ENCODE results near the gene KAT2B. TPM values are rescaled to one million over a fixed set of nuclear protein-coding genes. Genes with fewer than 3 reads are reported as not detected.

The KAT2B gene
- total and polyA plus RNA-seq, 12 donors = 11.4 to 104 (median 85.2) TPM

- TF ChIP-seq CTCF (IDR thresholded peaks at IDR 0.05) = no peak
- Histone ChIP-seq H3K9me3 (no peaks in the 10 kb centered on the region), H3K4me1 (peaks cover 0 to 30% (median 4%) of the 10 kb centered on the region in 9 donors), H3K36me3 (peaks cover 0 to 76% (median 5%) of the 10 kb centered on the region in 9 donors), H3K4me3 (no peak overlapping the region), H3K27ac (peak overlapping the region in 7 of 10 donors; percentile 29 to 77 (median 64)), H3K27me3 (no peaks in the 10 kb centered on the region)
- peak in 6 of 8 donors; percentile 15 to 59 (median 40) for ATAC-seq
- DNase-seq = no peak
- intact Hi-C loops (cut with DNase I) = loop anchor here in 2 of 10 donors (5.0 kb wide), 1 partner anchor 41 kb away; no protein-coding TSS in a partner anchor
- WGBS, 2 donors = 38 to 45% methylated on average over 2 of the region's 2 CpGs
Observed at GRCh38 chr3:20141316-20141715, 101.1 kb downstream of the KAT2B start.

- DNase-seq (peak; percentile 37 to 79), ATAC-seq (peak; percentile 94 to 98 (median 97))
- peak in 1 of 9 donors; percentile 9 for TF ChIP-seq CTCF (IDR thresholded peaks at IDR 0.05)
- intact Hi-C loops (cut with DNase I) = loop anchor here in 2 of 10 donors (5.0 kb wide), 1 partner anchor 40 kb away; no protein-coding TSS in a partner anchor
- Histone ChIP-seq H3K4me1 (peaks cover 0 to 28% (median 4%) of the 10 kb centered on the region in 9 donors), H3K36me3 (peaks cover 0 to 75% (median 4%) of the 10 kb centered on the region in 9 donors), H3K27me3 (no peaks in the 10 kb centered on the region), H3K27ac (peak overlapping the region in 7 of 10 donors; percentile 29 to 77 (median 64)), H3K4me3 (no peak overlapping the region), H3K9me3 (no peaks in the 10 kb centered on the region)
- 13 to 20% methylated on average over 7 of the region's 7 CpGs for WGBS, 2 donors
Observed at GRCh38 chr3:20141851-20142250, 101.6 kb downstream of the KAT2B start.

GRCh38 chr3:20142517-20142916 lies 102.3 kb downstream of the KAT2B start:
- Histone ChIP-seq H3K36me3 (peaks cover 0 to 74% (median 0%) of the 10 kb centered on the region in 9 donors), H3K9me3 (no peaks in the 10 kb centered on the region), H3K27me3 (no peaks in the 10 kb centered on the region), H3K4me3 (no peak overlapping the region), H3K27ac (peak overlapping the region in 7 of 10 donors; percentile 29 to 77 (median 64)), H3K4me1 (peaks cover 0 to 22% (median 4%) of the 10 kb centered on the region in 9 donors)
- WGBS, 2 donors = 98 to 99% methylated on average over 4 of the region's 4 CpGs
- no peak for ATAC-seq
- no peak for TF ChIP-seq CTCF (IDR thresholded peaks at IDR 0.05)
- DNase-seq = no peak
- intact Hi-C loops (cut with DNase I) = loop anchor here in 2 of 10 donors (5.0 kb wide), 1 partner anchor 40 kb away; no protein-coding TSS in a partner anchor

- intact Hi-C loops (cut with DNase I) = loop anchor here in 2 of 10 donors (5.0 kb wide), 1 partner anchor 39 kb away; no protein-coding TSS in a partner anchor
- 97 to 98% methylated on average over 2 of the region's 2 CpGs for WGBS, 2 donors
- no peak for TF ChIP-seq CTCF (IDR thresholded peaks at IDR 0.05)
Observed at GRCh38 chr3:20143519-20143918, 103.3 kb downstream of the KAT2B start.

More at GRCh38 chr3:20143519-20143918, 103.3 kb downstream of the KAT2B start:
- Histone ChIP-seq H3K4me3 (no peak overlapping the region), H3K27ac (no peak overlapping the region), H3K27me3 (no peaks in the 10 kb centered on the region), H3K4me1 (peaks cover 0 to 19% (median 4%) of the 10 kb centered on the region in 9 donors), H3K9me3 (no peaks in the 10 kb centered on the region), H3K36me3 (peaks cover 0 to 76% (median 6%) of the 10 kb centered on the region in 9 donors)
- ATAC-seq (no peak), DNase-seq (no peak)
